DMS53 treated with DMSO at 0.1 percent for 48 hours (cell line): ENCODE data around the gene SREBF1.

Source experiments
- DNase-seq: peaks from one replicate; lab custom pipeline; 2025; ENCODE audit not compliant: unreplicated experiment; lab: John Stamatoyannopoulos, UW

SREBF1 gene

DNA sequence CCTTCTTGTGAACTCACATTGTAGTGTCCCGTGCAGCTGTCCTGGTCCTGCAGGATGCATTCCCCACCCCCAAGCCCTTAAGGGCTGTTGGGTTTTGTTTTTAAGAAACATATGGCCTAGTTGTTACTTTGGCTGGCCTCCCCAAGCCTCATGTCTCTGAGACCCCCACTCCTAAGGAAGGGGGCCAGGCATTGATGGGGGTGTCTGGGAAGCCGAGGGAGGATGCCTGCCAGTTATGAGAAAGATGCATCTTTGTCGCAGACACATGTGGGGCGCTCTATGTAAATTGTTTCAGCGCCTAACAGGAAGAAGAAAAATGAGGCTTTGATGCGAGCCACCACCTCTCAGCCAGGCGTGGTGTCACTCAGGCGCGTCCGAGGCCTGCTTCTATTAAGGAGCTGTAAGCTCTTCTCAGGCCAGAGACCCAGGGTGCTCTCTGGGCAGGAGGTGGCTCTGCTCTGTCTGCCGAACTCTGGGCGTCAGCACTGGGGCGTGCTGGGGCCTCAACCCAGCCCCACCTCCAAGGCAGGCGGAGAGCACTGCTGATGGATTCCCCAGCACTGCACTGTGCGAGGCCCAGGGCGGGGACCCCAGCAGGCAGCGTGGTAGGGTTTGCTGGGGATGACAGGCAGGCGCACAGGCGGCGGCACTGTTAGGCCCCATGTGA, 70.6 kb downstream of the SREBF1 start:
- DNase-seq, result no peak

DNA sequence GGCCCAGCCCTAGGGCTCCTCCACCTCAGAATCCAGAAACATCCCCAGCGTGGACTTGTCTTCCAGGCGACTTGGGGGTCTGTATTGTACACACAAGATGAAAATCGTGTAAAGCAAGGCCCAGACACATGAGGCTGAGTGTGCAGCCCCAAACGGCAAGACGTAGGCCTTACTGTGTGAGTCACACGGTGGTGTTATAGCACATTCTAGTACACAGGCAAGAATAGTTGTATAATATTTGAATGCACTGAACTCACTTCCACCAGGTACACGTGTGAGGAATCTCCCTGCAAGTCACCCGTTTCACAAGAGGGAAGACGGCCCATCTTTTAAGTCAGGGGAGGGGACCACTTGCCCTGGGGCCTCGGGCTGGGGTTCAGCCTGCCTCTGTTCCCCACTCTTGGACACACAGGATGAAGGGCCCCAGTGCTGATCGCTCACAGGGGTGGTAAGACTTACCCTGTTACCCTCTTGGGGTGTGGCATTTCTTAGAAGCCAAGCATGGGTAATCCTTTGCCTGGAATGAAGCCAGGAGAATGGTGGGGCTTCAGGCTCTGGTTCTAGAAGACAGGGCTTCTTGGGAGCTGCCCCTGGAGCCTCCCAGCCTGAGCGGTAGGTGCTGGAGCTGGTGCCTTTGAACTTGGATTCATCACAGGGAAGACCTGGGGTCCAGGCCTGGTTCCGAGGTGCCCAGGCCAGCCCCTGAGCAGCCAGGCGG, 71.3 kb downstream of the SREBF1 start:
- DNase-seq, result no peak

DNA sequence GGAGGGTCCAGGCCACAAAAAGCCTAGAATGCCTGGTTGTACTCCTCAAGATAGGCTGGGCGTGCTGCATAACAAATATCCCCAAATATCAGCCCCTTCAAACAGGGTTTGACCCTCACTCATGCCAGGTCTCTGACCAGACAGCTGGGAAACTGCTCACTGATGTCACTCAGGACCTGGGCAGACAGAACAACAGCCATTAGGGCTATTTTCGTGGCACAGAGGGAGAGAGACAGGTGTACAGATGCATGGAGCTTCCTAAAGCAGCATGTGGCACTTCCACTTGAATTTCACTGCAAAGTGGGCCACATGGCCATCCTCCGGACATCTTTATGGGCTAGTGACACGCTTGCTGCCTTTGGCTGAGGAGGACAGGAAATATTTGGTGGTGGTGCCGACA, 73.1 kb downstream of the SREBF1 start:
- DNase-seq, result no peak

DNA sequence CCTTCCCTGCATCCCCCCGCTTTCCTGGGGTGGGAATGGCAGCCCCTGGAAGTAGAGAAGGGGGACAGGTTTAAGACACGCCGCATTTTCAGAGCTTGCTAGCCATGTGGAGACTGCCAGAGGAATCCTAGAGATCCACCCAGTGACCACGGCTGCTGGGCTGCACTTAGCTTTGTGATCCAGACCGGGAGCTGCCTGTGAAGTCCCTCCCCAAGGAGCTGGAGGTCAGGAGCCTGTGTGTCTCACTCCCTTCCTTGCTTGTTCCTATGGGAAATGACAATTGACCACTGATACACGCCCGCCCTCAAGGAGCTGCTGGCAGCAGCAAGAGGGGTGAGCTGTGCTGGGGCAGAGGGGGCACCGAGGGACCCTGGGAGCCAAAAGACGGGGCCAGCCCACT, 73.7 kb downstream of the SREBF1 start:
- no peak for DNase-seq

DNA sequence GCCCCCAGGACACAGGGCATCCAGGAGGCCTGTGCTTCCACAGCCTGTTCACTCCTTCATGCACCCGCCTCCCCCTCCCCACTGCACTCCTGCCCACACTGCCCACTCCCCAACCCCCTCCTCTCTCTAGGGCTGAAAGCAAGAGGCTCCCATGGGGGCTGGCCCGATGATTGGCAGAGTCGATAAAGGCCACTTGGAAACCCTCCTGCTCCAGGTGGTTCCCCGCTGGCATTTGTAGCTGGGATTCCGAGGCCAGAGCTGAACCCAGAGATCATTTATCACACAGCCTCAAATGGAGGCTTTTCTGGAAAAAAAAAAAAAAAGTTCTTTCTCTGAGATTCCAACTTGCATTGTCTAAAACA, 74.1 kb downstream of the SREBF1 start:
- no peak for DNase-seq
